OCI-M2 (cell line): ENCODE measurements around the gene CYP11A1.

ENCODE experiments used
- DNase-seq: peaks from one replicate; lab custom pipeline; 2025; ENCODE audit not compliant: unreplicated experiment; lab: John Stamatoyannopoulos, UW

The CYP11A1 gene

GRCh38 chr15:74367296-74367854 lies at the start of gene CYP11A1:
Gene CYP11A1, minus strand, starts transcription at chr15:74367646. Its CDS starts 61 bp downstream, at chr15:74367585.
- DNase-seq, result no peak

GRCh38 chr15:74417225-74417624 lies 49.8 kb upstream of the CYP11A1 start:
- DNase-seq, result no peak

- no peak for DNase-seq
Observed at GRCh38 chr15:74415966-74416916, 48.8 kb upstream of the CYP11A1 start.

DNA sequence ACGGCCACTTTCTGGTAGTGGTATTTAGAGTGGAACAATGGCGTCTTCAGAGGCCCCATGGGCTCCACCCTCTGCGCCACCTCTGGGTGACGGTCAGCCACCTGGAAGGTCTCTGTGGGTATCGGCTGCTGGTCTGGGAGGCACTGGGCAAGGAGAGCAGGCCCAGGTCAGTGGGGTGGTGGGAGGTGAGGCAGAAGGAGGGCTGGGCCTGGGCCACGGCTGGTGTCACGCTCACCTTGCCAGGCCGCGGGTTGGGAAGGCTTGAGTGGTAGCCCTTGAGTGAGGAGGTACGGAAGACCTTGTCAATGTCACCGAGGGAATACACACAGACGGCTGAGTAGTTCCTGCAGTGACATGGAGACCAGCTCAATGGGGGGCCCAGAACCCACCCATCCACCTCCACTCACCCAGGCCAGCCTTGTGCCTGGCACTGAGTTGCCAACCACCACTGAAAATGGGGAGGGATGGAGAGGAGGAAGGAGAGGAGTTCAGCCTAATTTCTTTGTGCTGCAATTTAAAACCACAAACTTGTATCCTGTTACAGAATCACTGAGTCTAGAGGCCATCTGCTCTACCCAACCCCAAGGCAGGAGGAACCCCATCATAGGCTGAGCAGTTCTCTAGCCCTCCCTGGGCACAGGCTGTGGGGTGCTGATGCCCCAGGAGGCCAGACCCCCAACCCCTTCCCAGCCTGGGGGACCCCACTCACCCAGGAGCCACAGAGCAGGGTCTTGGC lies 47.3 kb upstream of the CYP11A1 start:
- no peak for DNase-seq

DNA sequence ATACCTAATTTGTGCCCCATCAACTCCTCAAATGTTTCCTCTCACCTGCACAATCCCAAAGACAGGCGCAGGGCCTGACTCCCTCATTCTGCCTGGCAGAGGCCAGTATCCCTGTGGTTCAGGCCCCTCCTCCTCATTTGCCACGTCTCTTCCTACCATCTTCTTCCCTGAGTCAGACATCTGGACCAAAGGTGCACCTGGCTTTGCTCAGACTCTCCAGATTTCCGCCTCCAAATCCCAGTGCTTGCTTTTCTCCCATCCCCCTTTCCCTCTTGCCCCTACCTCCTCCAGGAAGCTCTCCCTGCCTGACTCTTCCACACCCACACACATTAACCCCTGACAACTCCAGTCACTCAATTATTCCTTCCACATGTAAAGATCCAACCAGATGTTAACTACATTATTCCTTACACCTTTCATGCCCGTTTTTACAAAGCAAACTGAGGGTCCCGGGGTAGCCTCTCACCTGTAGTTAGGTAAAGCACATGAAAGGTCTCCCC lies 46.7 kb upstream of the CYP11A1 start:
- no peak for DNase-seq

GRCh38 chr15:74413350-74414080 lies 46.1 kb upstream of the CYP11A1 start:
- no peak for DNase-seq

- DNase-seq, result no peak
Observed at GRCh38 chr15:74412159-74412558, 44.7 kb upstream of the CYP11A1 start.

DNA sequence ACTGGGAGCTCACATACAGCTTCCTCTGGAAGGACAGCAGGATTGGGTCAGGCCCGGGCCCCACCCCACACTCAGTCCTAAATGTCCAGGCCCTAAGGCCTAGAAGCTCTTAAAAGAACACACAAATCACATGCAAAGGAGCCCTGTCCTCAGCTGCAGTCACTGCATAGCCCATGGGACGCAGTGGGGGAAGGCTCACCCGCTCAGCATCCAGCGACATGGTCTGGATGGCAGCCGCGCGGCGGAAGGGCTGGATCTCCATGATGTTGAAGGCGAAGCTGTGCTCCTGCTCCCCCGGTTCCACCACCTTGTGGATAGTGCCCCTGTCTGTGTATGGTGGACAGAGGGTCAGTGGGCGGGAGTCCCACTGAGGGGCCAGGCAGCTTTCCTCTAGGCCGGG lies 44.2 kb upstream of the CYP11A1 start:
- no peak for DNase-seq

DNA sequence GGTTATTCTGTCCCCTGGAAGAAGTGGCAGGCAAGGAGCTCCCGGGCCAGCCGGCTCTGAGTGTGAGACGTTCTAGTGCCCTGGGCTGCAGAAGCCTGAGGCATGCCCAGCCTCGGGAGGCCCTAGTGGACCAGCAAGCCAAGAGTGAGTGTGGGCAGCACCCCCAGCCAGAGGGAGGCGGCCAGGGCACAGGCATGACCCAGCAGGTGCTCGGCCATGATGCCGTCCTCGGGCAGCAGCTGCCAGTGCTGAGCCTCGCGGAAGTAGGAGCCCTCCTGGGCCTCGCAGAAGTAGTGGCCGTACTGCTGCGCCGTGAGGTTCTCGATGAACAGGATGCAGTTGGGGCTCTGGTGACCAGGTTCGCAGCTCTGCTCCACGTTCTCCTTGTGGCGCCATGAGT lies 43.1 kb upstream of the CYP11A1 start:
- no peak for DNase-seq

DNA sequence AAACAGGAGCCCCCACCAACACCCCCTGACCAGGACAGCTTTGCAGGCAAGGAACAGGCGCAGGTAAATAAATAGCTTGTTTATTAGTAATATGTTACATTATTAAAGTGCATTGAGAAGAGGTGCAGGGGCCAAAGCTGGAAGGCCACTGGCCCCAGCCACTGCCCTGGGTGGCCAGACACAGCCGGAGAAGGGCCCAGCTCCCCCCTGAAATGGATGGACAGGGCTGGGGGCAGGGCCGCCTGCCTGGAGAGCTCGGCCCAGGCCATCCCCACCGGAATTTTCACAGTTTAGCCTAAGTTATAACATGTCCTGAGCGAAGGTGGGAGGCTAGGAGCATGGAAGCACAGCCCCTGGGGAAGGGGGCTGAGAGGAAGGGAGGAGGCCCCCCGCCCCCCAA lies 41.8 kb upstream of the CYP11A1 start:
- DNase-seq, result no peak

- DNase-seq, result no peak
Observed at GRCh38 chr15:74408815-74409214, 41.4 kb upstream of the CYP11A1 start.

GRCh38 chr15:74408385-74408784 lies 40.9 kb upstream of the CYP11A1 start:
- no peak for DNase-seq

- DNase-seq, result no peak
Observed at GRCh38 chr15:74406992-74407705, 39.7 kb upstream of the CYP11A1 start.

GRCh38 chr15:74406517-74406916 lies 39.1 kb upstream of the CYP11A1 start:
- DNase-seq, result no peak

- DNase-seq, result no peak
Observed at GRCh38 chr15:74405823-74406222, 38.4 kb upstream of the CYP11A1 start.

GRCh38 chr15:74403991-74404563 lies 36.6 kb upstream of the CYP11A1 start:
- no peak for DNase-seq

DNA sequence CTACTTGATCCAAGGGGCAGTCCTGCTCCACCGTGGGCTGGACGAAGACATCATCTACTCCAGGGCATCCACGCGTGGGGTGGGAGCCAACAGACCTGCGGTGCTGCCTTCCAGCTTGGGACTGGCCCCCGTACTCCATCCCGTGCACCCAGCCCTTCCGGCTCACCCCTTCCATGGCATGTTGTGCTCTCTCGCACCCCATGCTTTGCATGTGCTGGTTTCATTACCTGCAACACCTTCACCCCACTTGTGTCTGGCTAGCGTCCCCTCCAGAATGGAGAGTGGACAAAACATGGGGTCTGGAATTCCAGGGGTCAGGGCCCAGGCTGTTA lies 36.1 kb upstream of the CYP11A1 start:
- DNase-seq, result no peak

GRCh38 chr15:74402873-74403587 lies 35.6 kb upstream of the CYP11A1 start:
- no peak for DNase-seq

DNA sequence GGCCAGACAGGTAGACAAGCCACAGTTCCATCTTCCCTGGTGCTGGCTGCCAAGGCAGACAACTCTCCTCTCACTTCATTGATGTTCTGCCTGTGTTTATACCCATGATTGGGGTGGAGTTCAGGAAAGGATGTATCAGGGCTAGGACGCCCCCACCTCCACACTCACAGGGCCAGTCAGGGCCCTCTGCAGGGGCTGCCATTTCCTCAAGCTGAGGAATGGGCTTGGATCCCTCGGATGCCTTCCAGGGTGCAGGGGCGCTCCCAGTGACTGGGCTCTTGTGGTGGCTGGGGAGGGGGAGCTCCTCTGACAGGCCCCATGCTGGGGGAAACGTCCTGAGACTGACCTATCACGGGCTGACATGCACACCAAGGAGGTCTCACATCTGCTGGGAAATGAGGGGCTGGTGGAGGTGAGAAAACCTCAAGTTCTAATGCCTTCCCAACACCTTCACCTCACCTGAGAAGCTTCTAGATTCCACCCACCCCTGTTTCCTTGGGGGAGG lies 34.9 kb upstream of the CYP11A1 start:
- DNase-seq, result no peak
